ENCODE results near the gene MIDN.

MIDN gene

DNA sequence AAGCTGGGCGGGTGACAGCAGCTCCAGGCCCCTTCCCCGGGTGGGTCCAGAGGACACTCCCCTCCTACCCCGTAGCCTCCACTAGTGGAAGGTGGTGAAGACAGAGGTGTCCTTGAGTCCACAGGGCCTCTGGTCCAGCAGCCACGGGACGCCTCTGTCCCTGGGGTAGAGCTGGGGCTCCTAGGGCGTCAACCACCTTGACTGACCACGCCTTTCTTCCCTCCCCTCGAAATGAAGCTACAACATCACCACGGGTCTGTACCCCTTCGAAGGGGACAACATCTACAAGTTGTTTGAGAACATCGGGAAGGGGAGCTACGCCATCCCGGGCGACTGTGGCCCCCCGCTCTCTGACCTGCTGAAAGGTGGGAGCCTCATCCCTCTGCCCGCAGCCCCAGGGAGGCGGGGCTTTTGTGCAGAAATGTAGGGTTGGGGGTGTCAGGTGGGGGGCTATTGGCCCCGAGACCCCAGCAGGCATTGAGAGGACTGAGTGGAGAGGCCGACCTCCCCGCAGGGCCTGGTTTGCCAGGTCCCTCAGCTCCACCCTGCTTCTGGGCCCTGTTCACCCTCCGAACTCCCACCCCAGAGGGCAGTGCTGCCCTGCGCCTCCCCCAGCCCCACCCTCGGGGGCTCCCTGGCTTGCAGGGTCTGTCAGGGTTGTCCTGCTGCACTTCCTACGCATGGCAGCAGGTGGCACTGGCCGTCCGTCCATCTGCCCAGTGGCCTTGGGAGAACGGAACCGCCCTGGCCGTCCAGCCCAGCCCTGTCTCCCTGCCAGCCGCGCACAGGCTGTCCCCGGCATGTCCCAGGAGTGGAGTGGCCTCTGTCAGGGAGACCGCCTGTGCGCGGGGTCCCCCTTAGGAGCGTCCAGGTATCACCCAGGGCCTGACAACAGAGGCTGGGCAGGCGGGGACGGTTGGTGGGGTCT lies 27.1 kb upstream of the MIDN start:
- no peak for DNase-seq

DNA sequence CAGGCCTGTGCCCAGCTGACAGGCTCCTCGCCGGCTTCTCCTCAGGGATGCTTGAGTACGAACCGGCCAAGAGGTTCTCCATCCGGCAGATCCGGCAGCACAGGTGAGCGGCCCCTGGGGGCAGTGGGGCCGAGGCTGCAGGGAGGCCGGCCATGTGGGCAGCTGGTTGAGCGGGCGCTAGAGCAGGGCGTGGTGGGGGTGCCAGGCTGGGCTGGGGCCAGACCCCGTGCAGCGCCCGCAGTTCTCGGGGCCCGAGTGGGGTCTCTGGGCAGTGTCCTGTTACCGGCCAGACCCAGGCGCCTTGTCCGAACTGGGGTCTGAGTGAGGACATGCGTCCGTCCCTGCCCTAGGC lies 26.5 kb upstream of the MIDN start:
- DNase-seq: no peak

DNA sequence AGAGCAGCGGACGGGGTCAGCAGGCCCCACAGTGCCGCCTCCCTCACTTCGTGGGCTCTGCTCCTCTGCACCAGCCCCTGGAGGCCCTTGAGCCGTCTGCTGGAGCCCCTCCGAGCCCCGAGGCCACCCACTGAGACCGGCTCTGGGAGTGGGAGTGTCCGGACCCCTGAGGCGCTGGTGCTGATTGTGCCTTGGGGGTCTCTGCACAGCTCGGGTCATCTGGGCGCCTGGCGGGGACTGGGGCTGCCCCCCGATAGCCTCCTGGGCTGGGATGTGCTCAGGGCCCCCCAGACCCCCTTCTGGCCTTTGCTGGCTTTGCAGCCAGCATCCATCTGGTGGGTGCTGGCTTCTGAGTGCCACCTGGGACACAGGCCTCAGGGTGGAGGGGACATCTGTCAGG lies 26.0 kb upstream of the MIDN start:
- DNase-seq: no peak

DNA sequence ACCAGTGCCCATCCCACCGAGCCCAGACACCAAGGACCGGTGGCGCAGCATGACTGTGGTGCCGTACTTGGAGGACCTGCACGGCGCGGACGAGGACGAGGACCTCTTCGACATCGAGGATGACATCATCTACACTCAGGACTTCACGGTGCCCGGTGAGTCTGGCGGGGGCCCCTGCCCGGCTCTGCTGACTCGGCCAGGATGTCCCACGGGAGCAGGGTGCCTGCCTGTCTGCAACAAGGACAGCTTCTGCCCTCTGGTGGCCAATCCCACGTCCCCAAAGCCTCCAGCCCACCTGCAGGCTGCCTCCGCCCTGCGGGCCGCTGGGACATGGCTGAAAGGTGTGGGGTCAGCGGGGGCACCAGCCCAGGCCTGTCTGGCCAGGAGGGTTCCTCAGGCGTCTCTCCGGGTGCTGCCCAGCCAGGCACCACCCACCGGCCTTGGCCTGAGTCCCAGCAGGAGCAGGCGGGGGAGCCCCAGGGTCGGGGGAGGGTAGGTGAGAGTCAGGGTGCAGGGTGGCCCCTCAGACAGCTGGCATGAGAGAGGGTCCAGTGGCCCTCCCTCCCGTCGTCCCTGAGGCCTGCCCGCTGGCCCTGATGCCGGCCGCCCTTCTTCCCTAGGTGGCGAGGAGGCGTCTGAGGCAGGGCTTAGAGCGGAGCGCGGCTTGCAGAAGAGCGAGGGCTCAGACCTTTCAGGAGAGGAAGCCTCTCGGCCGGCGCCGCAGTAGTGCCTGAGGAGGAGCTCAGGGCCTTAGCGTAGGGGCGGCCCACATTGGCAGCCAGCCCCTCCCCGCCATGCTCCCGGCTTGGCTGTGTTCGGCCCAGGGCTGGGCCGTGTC lies 25.1 kb upstream of the MIDN start:
- peak in 1 of 2 experiments; percentile 61 for DNase-seq

DNA sequence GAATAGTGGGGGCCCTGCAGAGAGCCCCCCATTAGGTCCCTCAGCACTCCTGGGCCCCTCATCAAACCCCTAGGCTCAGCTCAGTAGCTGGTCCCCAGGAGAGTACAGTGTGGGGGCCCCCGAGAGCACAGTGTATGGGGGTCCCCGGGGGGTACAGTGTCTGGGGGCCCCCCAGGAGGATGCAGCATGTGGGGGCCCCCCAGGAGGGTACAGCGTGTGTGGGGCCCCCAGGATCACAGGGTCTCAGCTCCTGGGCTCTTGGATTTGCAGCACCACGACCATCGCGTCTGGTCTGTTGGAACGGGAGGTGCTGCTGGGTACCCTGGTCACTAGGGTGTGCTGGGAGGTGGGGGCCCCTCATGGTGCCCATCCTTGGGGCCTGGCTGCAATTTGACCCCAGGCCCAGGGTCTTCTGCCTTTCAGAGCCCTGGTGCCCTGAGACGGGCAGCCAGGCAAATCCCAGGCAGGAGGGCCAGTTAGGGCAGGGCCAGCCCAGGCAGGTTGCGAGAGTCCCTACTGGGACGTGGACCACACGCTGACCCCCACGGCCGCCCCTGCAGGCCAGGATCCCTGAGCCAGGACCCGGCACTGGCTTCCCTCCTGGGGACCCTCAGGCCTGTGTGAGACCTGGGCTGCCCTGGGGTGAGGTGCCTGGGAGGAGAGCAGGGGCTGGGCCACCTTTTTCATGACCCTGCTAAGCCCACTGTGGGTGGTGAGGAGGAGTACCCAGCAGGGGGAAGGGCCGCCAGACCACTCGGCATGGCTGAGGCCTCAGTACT lies 24.1 kb upstream of the MIDN start:
- no peak for DNase-seq

DNA sequence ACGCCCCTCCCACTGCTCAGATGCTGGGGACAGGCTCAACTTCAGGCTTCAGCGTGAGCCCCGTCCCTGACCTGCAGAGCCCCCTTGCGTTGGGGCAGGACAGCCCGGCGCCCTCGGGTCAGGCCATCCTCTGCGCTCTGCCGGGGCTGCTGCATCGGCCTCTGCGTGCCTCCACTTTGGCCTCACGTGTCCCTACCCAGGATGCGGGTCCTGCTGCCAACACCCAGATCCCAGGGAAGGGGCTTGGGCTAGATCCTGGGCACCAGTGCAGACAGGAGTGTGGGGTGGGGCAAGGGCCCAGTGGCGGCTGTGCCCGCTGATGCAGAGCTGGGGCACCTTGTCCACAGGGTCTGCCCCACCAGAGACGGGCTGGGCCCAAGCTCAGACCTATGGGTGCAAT lies 23.5 kb upstream of the MIDN start:
- DNase-seq: no peak

DNA sequence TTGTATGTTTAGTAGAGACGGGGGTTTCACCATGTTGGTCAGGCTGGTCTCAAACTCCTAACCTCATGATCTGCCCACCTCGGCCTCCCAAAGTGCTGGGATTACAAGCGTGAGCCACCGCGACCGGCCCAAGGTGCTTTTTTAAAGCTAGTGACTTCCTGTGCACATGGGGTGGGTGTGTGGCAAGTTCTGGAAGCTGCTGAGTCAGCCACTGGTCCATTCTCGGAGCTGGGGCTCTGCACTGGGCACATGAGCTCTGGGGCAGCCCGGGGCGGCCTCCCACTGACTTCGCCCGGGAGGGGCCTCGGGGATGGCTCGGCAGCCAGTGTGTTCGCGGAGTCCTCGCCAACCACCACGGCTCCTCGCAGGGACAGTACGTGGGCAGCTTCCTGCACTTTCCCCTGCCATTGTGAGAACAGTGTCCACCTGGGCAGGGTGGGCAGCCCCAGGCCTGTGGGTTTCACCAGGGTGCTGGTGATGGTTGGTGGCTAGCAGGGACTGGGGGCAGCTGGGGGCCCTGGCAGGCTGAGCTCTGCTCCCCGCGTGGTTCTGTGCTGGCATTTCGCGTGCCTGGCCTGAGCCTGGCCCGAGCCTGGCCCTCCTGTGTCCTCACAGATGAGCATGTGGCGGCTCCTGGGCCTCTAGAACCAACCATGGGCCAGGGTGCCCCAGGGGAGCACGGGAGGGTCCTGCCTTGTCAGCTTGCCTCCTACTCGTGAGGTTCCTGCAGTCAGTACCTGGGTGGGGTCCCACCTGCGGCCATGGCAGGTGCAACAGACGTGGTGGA lies 22.8 kb upstream of the MIDN start:
- DNase-seq: no peak

DNA sequence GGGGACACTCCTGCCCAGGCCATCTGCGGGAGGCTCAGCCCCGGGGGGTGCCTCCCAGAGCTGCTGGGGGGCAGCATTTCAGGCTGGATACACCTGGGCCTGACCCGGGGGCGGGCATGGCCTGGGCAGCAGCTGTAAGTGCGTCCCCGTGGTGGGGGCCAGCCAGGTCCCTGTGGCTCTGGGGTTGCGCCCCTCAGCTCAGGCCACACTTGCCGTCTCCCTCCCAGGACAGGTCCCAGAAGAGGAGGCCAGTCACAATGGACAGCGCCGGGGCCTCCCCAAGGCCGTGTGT lies 22.2 kb upstream of the MIDN start:
- DNase-seq: no peak

DNA sequence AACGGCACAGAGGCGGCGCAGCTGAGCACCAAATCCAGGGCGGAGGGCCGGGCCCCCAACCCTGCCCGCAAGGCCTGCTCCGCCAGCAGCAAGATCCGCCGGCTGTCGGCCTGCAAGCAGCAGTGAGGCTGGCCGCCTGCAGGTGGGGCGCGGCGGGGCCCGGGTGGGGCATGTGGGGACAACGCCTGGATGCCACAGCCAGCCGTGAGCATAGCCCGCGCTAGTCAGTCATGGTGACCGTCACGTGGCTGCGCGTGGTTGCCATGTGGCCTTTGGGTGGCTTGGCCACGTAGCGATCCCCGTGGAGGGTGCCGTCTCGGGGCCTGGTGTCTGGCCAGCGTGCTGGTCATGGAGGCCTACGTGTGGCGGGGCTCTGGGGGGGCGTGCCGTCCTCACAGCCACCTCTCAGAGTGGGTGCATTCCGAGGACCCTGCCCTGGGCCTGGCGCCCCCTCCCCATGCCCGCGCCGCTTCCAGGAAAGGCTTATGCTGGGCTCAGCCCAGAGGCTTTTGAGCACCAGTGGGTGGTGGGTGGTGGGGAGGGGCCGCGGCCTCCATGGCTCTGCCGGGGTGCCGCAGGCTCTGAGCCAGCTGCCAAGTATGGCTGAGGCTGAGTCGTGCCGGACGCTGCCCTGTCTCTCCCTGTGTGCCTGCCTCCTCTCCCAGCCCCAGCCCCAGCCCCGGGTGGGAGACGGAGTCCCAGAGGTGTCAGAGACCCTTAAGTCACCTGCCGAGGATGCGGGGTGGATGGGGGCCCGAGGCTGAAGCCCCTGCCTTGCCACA lies 21.7 kb upstream of the MIDN start:
- DNase-seq: no peak

DNA sequence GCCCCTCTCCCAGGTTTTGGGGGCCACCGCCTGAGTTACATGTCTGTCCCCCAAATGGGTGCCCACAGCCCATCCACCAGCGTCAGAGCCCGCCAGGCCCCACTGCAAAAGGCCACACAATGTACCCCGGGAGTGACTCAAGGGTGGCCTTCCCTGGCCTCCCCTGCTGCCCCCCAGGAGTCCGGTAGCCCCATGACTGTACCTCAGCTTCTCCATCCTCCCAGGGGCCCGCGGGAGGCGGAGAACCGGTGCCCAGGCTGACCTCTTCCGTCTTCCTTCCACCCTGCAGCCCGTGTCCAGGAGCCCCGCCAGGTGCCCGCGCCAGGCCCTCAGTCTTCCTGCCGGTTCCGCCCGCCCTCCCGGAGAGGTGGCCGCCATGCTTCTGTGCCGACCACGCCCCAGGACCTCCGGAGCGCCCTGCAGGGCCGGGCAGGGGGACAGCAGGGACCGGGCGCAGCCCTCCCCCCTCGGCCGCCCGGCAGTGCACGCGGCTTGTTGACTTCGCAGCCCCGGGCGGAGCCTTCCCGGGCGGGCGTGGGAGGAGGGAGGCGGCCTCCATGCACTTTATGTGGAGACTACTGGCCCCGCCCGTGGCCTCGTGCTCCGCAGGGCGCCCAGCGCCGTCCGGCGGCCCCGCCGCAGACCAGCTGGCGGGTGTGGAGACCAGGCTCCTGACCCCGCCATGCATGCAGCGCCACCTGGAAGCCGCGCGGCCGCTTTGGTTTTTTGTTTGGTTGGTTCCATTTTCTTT lies 20.9 kb upstream of the MIDN start:
- no peak for DNase-seq

DNA sequence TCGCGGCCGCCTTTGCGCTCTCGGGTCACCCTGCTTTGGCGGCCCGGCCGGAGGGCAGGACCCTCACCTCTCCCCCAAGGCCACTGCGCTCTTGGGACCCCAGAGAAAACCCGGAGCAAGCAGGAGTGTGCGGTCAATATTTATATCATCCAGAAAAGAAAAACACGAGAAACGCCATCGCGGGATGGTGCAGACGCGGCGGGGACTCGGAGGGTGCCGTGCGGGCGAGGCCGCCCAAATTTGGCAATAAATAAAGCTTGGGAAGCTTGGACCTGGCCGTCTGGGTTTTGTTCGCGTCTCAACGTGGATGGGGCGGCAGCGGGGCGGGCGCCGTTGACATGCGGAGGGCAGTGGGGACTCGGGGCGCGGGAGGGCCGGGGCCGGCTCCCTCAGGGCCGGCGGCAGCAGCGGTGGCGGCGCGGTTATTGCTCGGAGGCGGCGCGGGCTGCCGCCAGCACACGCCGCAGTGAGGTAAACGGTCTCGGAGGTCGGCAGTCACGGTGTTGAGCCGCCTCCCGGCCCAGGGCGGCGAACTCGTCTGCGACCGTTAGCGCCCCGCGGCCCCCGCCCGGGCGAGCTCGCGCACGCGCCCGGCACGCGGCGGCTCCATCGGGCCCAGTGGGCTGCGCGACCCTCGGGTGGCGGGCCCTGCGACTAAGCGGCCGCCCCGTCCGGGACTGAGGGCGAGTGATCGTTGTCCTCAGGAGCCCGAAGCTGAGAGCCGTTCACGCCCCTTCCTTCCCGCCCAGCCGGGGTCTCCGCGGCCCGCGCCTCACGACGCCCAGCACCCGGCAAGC lies 20.0 kb upstream of the MIDN start:
- no peak for DNase-seq

DNA sequence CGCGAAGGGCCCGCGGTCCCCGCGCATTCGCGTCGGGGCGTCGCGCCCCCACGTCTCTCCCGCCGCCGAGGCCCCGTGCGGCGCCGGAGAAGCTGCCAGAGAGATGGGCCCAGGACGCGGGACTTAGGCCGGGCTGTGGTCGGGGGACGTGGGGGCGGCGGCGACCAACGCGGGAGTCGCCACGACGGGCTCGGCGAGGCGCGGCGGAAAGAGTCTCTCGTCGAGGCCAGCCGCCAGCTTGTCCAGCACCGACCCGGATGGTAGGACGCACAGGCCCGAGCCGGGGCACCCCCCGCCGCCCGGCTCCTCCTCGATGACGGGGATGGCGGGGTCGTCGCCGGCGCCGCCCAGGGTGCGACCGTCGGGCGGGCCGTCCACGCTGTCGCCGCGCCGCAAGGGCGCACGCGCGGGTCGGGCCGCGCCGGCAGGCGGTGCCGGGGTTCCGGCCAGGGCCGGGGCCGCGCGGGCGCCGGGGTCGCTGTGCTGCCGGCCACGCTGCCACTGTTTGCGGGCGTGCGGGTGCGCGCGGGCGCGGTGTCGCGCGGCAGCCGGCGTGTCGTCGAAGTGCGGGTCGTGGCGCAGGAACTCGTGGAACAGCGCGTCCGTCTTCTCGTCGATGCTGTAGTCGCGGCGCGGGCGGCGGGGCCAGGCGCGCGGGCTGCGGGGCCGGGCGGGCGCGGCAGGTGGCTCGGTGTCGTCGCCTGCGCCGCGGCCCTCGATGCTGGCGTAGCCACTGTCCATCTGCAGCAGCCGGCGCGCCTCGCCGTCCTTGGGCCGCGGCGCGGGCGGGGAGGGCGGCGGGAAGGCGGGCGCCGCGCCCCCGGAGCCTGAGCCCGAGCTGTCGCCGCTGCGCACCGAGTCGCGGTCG lies 19.1 kb upstream of the MIDN start:
- no peak for DNase-seq

DNA sequence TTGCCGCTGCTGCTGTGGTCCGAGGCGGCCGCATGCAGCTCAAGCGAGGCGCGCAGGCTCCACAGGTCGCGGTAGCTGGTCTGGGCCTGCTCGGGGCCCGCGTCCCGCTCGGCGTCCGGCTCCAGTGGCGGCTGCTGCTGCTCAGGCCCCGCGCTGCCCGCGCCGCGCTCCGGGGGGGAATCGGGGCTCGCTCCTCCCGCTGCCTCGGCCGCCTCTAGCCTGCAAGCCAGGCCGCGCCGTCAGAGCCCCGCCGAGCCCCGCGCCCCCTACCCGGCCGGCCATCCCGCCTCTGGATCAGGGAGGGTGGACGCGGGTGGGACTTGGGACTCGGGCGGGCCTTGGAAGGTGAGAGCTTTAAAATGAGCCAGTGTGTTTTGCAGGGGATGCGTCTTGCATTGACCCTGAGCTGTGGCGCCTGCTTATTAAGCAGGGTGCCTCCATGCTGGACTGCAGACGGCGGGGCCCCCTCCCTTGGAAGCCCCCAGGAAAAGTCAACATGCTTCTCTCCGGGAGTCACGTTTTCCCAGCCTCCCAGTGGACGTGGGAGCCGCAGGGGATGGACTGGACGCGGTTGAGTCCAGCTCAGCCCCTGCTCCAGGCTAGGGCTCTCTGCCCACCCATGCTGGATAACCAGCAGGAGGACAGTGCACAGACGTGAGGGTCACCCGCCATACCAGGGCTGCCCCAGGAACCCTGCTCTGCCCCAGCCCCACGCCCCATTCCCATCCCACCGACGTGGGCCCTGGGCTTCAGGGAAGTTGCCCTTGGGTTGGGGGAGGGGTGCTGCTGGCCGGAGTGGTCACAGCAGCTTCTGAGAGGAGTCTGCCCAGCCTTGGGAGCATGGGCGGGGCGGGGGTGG lies 18.2 kb upstream of the MIDN start:
- no peak for DNase-seq

DNA sequence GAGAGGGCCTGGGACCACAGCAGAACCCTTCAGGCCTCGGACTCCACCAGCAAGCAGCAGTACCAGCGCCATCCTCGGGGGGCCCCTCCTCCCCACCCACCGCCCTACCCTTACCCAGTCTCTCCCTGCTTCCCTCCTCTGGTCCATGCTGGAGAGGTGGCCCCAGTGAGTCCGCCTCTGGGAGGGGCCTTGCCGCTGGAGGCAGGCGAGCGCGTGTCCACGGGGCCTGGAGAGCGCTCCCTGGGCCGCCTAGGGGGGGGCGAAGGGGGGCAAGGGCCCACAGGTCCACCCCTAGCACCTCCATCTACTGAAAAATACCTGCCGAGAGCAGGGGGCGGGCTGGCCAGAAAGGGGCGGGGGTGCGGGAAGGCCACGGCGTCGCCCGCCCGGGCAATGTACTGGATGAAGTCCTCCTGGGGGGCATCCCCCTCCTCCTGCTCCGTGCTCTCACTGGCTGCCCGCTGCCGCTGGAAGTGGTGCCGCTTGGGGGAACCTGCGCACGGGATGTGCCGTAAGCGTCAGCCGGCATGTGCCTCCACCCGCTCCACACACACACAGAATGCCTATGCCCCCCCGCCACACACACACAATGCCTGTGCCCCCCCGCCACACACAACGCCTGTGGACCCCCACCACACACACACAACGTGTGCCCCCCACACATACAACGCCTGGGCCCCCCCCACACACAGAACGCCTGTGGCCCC lies 17.4 kb upstream of the MIDN start:
- DNase-seq: no peak

DNA sequence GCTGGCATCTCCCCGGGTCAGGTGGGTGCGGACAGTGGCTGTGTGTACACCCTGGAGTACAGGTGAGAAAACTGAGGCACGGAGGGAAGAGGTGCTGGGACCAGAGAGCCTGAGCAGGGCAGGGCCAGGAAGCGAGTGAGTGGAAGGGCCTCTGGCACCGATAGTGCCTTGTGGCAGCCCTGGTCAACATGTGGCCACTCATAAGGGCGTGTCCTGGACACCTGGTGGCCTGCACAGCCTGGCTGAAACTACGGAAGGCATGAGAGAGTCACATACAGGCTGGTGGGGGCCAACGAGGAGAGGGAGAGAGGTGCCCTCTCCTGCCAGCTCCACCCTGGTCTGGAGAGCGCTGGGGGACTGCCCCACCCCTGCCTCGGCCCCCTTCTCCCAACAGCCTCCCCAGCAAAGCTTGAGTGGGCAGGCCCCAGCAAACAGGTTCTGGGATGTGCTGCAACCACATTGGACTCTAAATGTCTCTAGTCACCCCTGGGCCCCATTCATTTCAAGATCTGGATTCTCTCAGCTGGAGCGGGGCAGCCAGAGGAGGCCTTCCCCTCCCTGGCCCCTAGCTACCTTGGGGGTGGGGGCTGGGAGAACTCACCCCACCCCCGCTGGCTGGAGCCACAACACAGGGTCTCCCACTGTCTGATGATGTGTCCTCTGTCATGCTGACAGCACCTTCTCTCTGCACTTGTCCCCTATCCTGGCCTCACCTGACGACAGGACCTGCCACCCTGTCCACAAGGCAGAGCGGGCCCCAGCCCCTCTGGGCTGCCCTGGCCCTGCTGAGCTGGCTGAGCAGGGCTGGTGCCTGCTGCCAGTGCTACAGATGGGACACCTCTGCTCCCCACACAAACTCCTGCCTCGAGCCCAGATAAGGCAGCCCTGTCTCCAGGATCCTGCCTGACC lies 16.4 kb upstream of the MIDN start:
- no peak for DNase-seq

DNA sequence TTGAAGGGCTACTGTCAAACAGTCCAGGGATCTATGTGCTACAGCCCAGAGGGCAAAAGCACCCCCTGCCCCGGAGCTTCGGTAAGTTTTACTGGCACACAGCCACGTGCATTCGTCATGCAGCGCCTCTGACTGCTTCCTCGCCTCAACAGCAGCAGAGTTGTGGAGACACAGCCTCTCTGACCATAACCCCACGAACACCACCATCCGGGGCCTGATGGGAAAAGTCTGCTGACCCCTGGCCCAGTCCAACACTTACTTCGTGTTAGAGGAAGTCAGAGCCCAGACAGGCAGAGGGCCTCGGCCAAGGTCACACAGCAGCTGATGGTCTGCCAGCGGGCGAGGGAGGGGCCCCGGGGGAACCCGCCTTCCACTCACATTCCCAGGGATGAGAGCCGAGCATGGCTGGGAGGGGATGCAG lies 15.7 kb upstream of the MIDN start:
- no peak for DNase-seq
